ENCODE data around the gene MYH9.

MYH9 gene

DNA sequence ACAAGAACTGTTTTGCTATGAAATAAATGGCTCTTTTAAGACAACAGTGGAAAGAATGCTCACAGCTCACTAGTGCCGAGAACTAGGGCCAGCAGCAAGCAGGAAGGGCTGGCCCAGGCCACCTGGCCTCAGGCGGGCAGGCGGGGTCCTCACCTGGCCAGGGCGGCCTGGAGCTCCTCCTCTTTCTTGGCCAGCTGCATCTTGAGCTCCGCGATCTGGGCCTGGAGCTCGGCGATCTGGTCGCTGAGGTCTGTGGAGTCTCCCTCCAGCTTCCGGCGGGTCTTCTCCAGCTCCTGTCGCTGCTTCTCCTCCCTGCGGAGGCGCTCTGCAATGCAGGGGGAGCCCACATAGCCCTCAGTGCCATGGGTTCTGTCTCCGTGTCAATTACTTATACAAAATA is 91.1 kb downstream of the MYH9 start:
- H3K9me3 ChIP-seq (ENCODE audit: control insufficient read depth, insufficient read depth, low read length) = no peaks in the 10 kb centered on the region
- no peak overlapping the region for H3K4me3 ChIP-seq (ENCODE audit: low read length)
- no peak overlapping the region for H3K4me2 ChIP-seq (ENCODE audit: low read length)
- H3K27me3 ChIP-seq (ENCODE audit: control insufficient read depth, low read length) = no peaks in the 10 kb centered on the region
- 0 out of 2 replicates have a peak, but pooled peaks cover 3% of the 10 kb centered on the region for H4K20me1 ChIP-seq (ENCODE audit: control insufficient read depth, insufficient read depth, low read depth, low read length)
- no peaks in the 10 kb centered on the region; the same call in 1 of the 2 replicates for H3F3A ChIP-seq (ENCODE audit: control insufficient read depth, insufficient read depth)
- H3K4me1 ChIP-seq (ENCODE audit: control insufficient read depth, low read length) = peaks cover 3% of the 10 kb centered on the region; the same call in 1 of the 2 replicates
- H3K36me3 ChIP-seq (ENCODE audit: control insufficient read depth, low read length) = peaks cover 98% of the 10 kb centered on the region
- H3K79me2 ChIP-seq (ENCODE audit: control insufficient read depth, low read length) = no peaks in the 10 kb centered on the region
- no peaks in the 10 kb centered on the region for H3K9me2 ChIP-seq (replicated peaks; ENCODE audit: control insufficient read depth, low read length)
- no peak overlapping the region for H3K27ac ChIP-seq (ENCODE audit: low read depth, low read length)
- TF ChIP-seq, protein P1, sequence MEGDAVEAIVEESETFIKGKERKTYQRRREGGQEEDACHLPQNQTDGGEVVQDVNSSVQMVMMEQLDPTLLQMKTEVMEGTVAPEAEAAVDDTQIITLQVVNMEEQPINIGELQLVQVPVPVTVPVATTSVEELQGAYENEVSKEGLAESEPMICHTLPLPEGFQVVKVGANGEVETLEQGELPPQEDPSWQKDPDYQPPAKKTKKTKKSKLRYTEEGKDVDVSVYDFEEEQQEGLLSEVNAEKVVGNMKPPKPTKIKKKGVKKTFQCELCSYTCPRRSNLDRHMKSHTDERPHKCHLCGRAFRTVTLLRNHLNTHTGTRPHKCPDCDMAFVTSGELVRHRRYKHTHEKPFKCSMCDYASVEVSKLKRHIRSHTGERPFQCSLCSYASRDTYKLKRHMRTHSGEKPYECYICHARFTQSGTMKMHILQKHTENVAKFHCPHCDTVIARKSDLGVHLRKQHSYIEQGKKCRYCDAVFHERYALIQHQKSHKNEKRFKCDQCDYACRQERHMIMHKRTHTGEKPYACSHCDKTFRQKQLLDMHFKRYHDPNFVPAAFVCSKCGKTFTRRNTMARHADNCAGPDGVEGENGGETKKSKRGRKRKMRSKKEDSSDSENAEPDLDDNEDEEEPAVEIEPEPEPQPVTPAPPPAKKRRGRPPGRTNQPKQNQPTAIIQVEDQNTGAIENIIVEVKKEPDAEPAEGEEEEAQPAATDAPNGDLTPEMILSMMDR (IDR thresholded peaks at IDR 0.05; ENCODE audit: low read depth, low read length, poor library complexity, severe bottlenecking) = no peak
- no peak for TF ChIP-seq EZH2phosphoT487 (IDR thresholded peaks at IDR 0.05; ENCODE audit: borderline replicate concordance, low read length)

GRCh38 chr22:36295247-36295646 is 92.5 kb downstream of the MYH9 start:
- Histone ChIP-seq H3F3A (ENCODE audit: control insufficient read depth, insufficient read depth) (no peaks in the 10 kb centered on the region), H4K20me1 (ENCODE audit: control insufficient read depth, insufficient read depth, low read depth, low read length) (no peaks in the 10 kb centered on the region), H3K4me2 (ENCODE audit: low read length) (no peak overlapping the region), H3K36me3 (ENCODE audit: control insufficient read depth, low read length) (peaks cover 85% of the 10 kb centered on the region), H3K4me1 (ENCODE audit: control insufficient read depth, low read length) (no peaks in the 10 kb centered on the region), H3K79me2 (ENCODE audit: control insufficient read depth, low read length) (no peaks in the 10 kb centered on the region), H3K9me2 (replicated peaks; ENCODE audit: control insufficient read depth, low read length) (no peaks in the 10 kb centered on the region), H3K4me3 (ENCODE audit: low read length) (no peak overlapping the region), H3K27me3 (ENCODE audit: control insufficient read depth, low read length) (no peaks in the 10 kb centered on the region), H3K9me3 (ENCODE audit: control insufficient read depth, insufficient read depth, low read length) (no peaks in the 10 kb centered on the region), H3K27ac (ENCODE audit: low read depth, low read length) (no peak overlapping the region)
- no peak for TF ChIP-seq EZH2phosphoT487 (IDR thresholded peaks at IDR 0.05; ENCODE audit: borderline replicate concordance, low read length)
- TF ChIP-seq, protein P1 (IDR thresholded peaks at IDR 0.05; ENCODE audit: low read depth, low read length, poor library complexity, severe bottlenecking) = no peak

DNA sequence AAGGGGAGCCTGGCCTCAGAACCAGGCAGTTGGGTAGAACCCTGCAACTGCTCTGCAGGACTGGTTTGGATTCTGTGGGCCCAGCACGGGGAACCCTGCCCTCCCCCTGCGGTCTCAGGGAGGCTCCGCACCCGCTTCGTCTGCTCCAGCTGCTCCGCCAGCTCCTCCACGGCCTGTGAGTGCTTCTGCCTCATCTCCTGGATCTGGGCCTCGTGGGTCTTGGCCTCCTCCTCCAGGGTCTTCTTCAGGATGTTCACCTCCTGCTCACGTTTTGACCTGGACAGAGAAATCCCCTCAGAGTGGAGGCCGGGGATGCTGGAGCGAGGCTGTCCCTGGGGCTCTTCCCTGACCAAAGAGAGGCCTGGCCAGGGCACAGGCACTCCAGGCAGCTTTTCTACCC is 93.0 kb downstream of the MYH9 start:
- peaks cover 82% of the 10 kb centered on the region for H3K36me3 ChIP-seq (ENCODE audit: control insufficient read depth, low read length)
- H4K20me1 ChIP-seq (ENCODE audit: control insufficient read depth, insufficient read depth, low read depth, low read length) = no peaks in the 10 kb centered on the region
- H3K9me2 ChIP-seq (replicated peaks; ENCODE audit: control insufficient read depth, low read length) = no peaks in the 10 kb centered on the region
- no peaks in the 10 kb centered on the region for H3K9me3 ChIP-seq (ENCODE audit: control insufficient read depth, insufficient read depth, low read length)
- no peaks in the 10 kb centered on the region for H3F3A ChIP-seq (ENCODE audit: control insufficient read depth, insufficient read depth)
- no peaks in the 10 kb centered on the region for H3K27me3 ChIP-seq (ENCODE audit: control insufficient read depth, low read length)
- no peak overlapping the region for H3K4me3 ChIP-seq (ENCODE audit: low read length)
- no peaks in the 10 kb centered on the region for H3K79me2 ChIP-seq (ENCODE audit: control insufficient read depth, low read length)
- H3K4me1 ChIP-seq (ENCODE audit: control insufficient read depth, low read length) = no peaks in the 10 kb centered on the region
- TF ChIP-seq EZH2phosphoT487 (IDR thresholded peaks at IDR 0.05; ENCODE audit: borderline replicate concordance, low read length) = no peak
- TF ChIP-seq, protein P1 (IDR thresholded peaks at IDR 0.05; ENCODE audit: low read depth, low read length, poor library complexity, severe bottlenecking) = no peak
- no peak overlapping the region for H3K27ac ChIP-seq (ENCODE audit: low read depth, low read length)
- no peak overlapping the region for H3K4me2 ChIP-seq (ENCODE audit: low read length)

- H3K27me3 ChIP-seq (ENCODE audit: control insufficient read depth, low read length) = no peaks in the 10 kb centered on the region
- H3K36me3 ChIP-seq (ENCODE audit: control insufficient read depth, low read length) = peaks cover 82% of the 10 kb centered on the region
- H3K9me3 ChIP-seq (ENCODE audit: control insufficient read depth, insufficient read depth, low read length) = no peaks in the 10 kb centered on the region
- H3K4me1 ChIP-seq (ENCODE audit: control insufficient read depth, low read length) = no peaks in the 10 kb centered on the region
- H3K79me2 ChIP-seq (ENCODE audit: control insufficient read depth, low read length) = no peaks in the 10 kb centered on the region
- no peaks in the 10 kb centered on the region for H4K20me1 ChIP-seq (ENCODE audit: control insufficient read depth, insufficient read depth, low read depth, low read length)
- TF ChIP-seq EZH2phosphoT487 (IDR thresholded peaks at IDR 0.05; ENCODE audit: borderline replicate concordance, low read length) = no peak
- TF ChIP-seq, protein P1 (IDR thresholded peaks at IDR 0.05; ENCODE audit: low read depth, low read length, poor library complexity, severe bottlenecking) = no peak
- no peak overlapping the region for H3K4me3 ChIP-seq (ENCODE audit: low read length)
- no peaks in the 10 kb centered on the region for H3F3A ChIP-seq (ENCODE audit: control insufficient read depth, insufficient read depth)
- no peaks in the 10 kb centered on the region for H3K9me2 ChIP-seq (replicated peaks; ENCODE audit: control insufficient read depth, low read length)
- no peak overlapping the region for H3K27ac ChIP-seq (ENCODE audit: low read depth, low read length)
- no peak overlapping the region for H3K4me2 ChIP-seq (ENCODE audit: low read length)
Measured at GRCh38 chr22:36294293-36294620, 93.5 kb downstream of the MYH9 start.

All from DOHH2 (cell line).